ENCODE results near the gene ETV2.

ETV2 gene

GRCh38 chr19:35644206-35644986 lies 2.9 kb downstream of the ETV2 start:
- Histone ChIP-seq H3K4me1 (ENCODE audit: control insufficient read depth, low read length) (peaks cover 55% of the 10 kb centered on the region), H3F3A (ENCODE audit: control insufficient read depth, insufficient read depth) (peaks cover 13% of the 10 kb centered on the region), H3K4me2 (ENCODE audit: low read length) (peak overlapping the region; percentile 92), H3K27ac (ENCODE audit: low read depth, low read length) (peak overlapping the region; percentile 34), H3K9me3 (ENCODE audit: control insufficient read depth, insufficient read depth, low read length) (no peaks in the 10 kb centered on the region), H4K20me1 (ENCODE audit: control insufficient read depth, insufficient read depth, low read depth, low read length) (peaks cover 3% of the 10 kb centered on the region; the same call in 1 of the 2 replicates), H3K79me2 (ENCODE audit: control insufficient read depth, low read length) (peaks cover 13% of the 10 kb centered on the region), H3K4me3 (ENCODE audit: low read length) (peak overlapping the region; percentile 81), H3K27me3 (ENCODE audit: control insufficient read depth, low read length) (no peaks in the 10 kb centered on the region), H3K9me2 (replicated peaks; ENCODE audit: control insufficient read depth, low read length) (no peaks in the 10 kb centered on the region), H3K36me3 (ENCODE audit: control insufficient read depth, low read length) (peaks cover 6% of the 10 kb centered on the region)
- TF ChIP-seq CTCF (IDR thresholded peaks at IDR 0.05; ENCODE audit: low read depth, low read length, poor library complexity, severe bottlenecking) (no peak), EZH2phosphoT487 (IDR thresholded peaks at IDR 0.05; ENCODE audit: borderline replicate concordance, low read length) (no peak)

- peaks cover 20% of the 10 kb centered on the region for H3K79me2 ChIP-seq (ENCODE audit: control insufficient read depth, low read length)
- H3K36me3 ChIP-seq (ENCODE audit: control insufficient read depth, low read length) = peaks cover 12% of the 10 kb centered on the region
- H3K27me3 ChIP-seq (ENCODE audit: control insufficient read depth, low read length) = no peaks in the 10 kb centered on the region
- H3K4me3 ChIP-seq (ENCODE audit: low read length) = peak overlapping the region; percentile 81
- H3K27ac ChIP-seq (ENCODE audit: low read depth, low read length) = peak overlapping the region; percentile 29; the same call in 1 of the 2 replicates
- no peaks in the 10 kb centered on the region for H3K9me3 ChIP-seq (ENCODE audit: control insufficient read depth, insufficient read depth, low read length)
- peak overlapping the region; percentile 92 for H3K4me2 ChIP-seq (ENCODE audit: low read length)
- no peaks in the 10 kb centered on the region for H3K9me2 ChIP-seq (replicated peaks; ENCODE audit: control insufficient read depth, low read length)
- no peak for TF ChIP-seq EZH2phosphoT487 (IDR thresholded peaks at IDR 0.05; ENCODE audit: borderline replicate concordance, low read length)
- TF ChIP-seq CTCF (IDR thresholded peaks at IDR 0.05; ENCODE audit: low read depth, low read length, poor library complexity, severe bottlenecking) = no peak
- peaks cover 10% of the 10 kb centered on the region for H3F3A ChIP-seq (ENCODE audit: control insufficient read depth, insufficient read depth)
- H4K20me1 ChIP-seq (ENCODE audit: control insufficient read depth, insufficient read depth, low read depth, low read length) = peaks cover 3% of the 10 kb centered on the region; the same call in 1 of the 2 replicates
- H3K4me1 ChIP-seq (ENCODE audit: control insufficient read depth, low read length) = peaks cover 62% of the 10 kb centered on the region
Observed at GRCh38 chr19:35644987-35645679, 3.6 kb downstream of the ETV2 start.

GRCh38 chr19:35645680-35646511 lies 4.4 kb downstream of the ETV2 start:
- Histone ChIP-seq H3K4me3 (ENCODE audit: low read length) (no peak overlapping the region), H3K9me2 (replicated peaks; ENCODE audit: control insufficient read depth, low read length) (no peaks in the 10 kb centered on the region), H3K27me3 (ENCODE audit: control insufficient read depth, low read length) (no peaks in the 10 kb centered on the region), H3K4me1 (ENCODE audit: control insufficient read depth, low read length) (peaks cover 63% of the 10 kb centered on the region), H3K36me3 (ENCODE audit: control insufficient read depth, low read length) (peaks cover 19% of the 10 kb centered on the region), H3K4me2 (ENCODE audit: low read length) (peak overlapping the region; percentile 92; the same call in 1 of the 2 replicates), H3F3A (ENCODE audit: control insufficient read depth, insufficient read depth) (peaks cover 10% of the 10 kb centered on the region), H3K9me3 (ENCODE audit: control insufficient read depth, insufficient read depth, low read length) (no peaks in the 10 kb centered on the region), H4K20me1 (ENCODE audit: control insufficient read depth, insufficient read depth, low read depth, low read length) (peaks cover 3% of the 10 kb centered on the region; the same call in 1 of the 2 replicates), H3K27ac (ENCODE audit: low read depth, low read length) (no peak overlapping the region), H3K79me2 (ENCODE audit: control insufficient read depth, low read length) (peaks cover 28% of the 10 kb centered on the region)
- TF ChIP-seq CTCF (IDR thresholded peaks at IDR 0.05; ENCODE audit: low read depth, low read length, poor library complexity, severe bottlenecking) = no peak
- no peak for TF ChIP-seq EZH2phosphoT487 (IDR thresholded peaks at IDR 0.05; ENCODE audit: borderline replicate concordance, low read length)
